IPS-18a (cell line): ENCODE results near the gene NAA60.

ENCODE experiments used
- H3K27ac ChIP-seq: one replicate; pipeline ENCODE4 v1.5.1; 2013; ENCODE audit warnings: low read length
- H3K27me3 ChIP-seq: one replicate; pipeline ENCODE4 v1.6.1; 2013; ENCODE audit warnings: mild to moderate bottlenecking, low read length; ENCODE audit not compliant: control insufficient read depth, insufficient read depth
- H3K36me3 ChIP-seq: one replicate; pipeline ENCODE4 v1.6.1; 2013; ENCODE audit warnings: low read depth, low read length; ENCODE audit not compliant: control insufficient read depth
- H3K4me1 ChIP-seq: one replicate; pipeline ENCODE4 v1.6.1; 2013; ENCODE audit warnings: low read depth, low read length; ENCODE audit not compliant: control insufficient read depth
- H3K4me3 ChIP-seq: one replicate; pipeline ENCODE4 v1.5.1; 2013; ENCODE audit warnings: low read length
- H3K9ac ChIP-seq: one replicate; pipeline ENCODE4 v1.6.1; 2013; ENCODE audit warnings: mild to moderate bottlenecking, low read length, moderate library complexity
- H3K9me3 ChIP-seq: one replicate; pipeline ENCODE4 v1.6.1; 2013; ENCODE audit warnings: low read depth, low read length; ENCODE audit not compliant: control insufficient read depth

The NAA60 gene

GRCh38 chr16:3443108-3444031 is at the start of gene NAA60, which contains the start of gene ZNF597:
Gene NAA60 (plus strand): TSS chr16:3443680. CDS start chr16:3476228, 32,548 bp downstream.
Gene ZNF597 (minus strand): TSS chr16:3443504. CDS start chr16:3443153, 351 bp downstream.
- Histone ChIP-seq H3K36me3 (no peaks in the 10 kb centered on the region), H3K27ac (peak within 1 kb of the TSS; percentile 64), H3K27me3 (no peaks in the 10 kb centered on the region), H3K4me3 (peak within 1 kb of the TSS; percentile 95), H3K9ac (peak within 1 kb of the TSS; percentile 82), H3K4me1 (peaks cover 3% of the 10 kb centered on the region), H3K9me3 (peaks cover 8% of the 10 kb centered on the region)

DNA sequence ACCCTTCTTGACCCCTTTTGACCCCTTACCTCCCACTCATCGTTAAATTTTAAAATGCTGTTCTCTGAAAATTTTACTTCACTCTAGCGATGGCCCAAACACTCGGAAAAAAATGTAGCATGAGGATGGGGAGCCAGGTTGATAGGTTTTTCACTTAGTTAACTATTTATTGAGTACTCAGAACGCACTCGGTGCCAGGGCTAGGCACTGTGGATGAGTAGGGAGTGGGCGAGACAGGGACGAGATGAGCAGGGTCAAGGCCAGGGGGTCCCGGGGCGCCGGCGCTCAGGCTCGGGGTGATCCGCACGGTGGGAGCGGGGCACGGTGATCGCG is 43.1 kb upstream of the NAA60 start:
- peak overlapping the region; percentile 96 for H3K4me3 ChIP-seq
- H3K4me1 ChIP-seq = no peaks in the 10 kb centered on the region
- H3K27ac ChIP-seq = peak overlapping the region; percentile 33
- peaks cover 5% of the 10 kb centered on the region for H3K9me3 ChIP-seq
- peaks cover 12% of the 10 kb centered on the region for H3K36me3 ChIP-seq
- H3K9ac ChIP-seq = peak overlapping the region; percentile 86
- no peaks in the 10 kb centered on the region for H3K27me3 ChIP-seq

DNA sequence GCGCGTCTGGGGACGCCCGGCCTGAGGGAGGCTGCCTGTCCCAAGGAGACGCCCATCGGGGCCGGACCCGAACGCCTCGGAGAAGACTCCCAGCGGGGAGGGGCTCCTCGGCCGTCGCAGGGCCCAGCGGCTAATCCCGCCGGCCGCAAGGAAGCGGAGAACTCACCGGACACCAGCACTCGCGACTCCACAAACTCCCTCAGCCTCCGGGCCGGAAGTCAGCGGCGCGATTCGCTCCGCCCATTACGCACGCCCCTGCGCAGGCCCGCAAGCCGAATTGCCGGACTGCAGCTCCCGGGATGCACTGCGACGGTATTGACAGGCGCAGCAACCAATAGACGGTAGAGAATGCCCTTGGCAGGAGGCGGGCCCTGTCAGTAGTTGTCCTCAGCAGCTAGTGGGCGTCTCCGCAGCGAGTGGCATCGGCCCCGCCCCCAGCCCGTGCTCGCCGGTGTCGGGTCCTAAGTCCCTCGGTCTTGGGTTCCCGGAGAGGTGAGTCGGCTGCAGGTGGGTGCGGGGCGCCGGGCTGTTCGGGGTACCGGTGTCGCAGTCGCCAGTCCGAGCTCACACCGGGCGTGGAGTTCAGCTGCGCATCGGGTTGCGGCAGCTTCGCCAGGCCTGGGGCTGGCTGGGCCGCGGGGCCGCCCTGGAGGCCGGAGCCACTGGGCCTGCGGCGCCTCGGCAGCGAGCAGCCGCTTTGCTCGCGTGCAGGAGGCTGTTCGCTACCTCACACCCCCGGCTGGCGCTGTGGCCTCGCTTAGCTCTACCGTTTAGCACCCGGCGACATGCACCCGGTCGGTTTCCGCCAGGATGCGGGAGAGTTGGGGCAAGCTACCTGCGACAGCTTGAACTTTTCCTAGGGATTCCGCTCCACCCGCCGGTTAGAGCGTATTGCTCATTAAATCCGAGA is 42.4 kb upstream of the NAA60 start, which contains the start of the genes ZNF174 and ZSCAN32:
TSS of gene ZNF174 (plus strand) at position 437 of the 910 bp plus-strand sequence. CDS start 790 bp downstream, outside the sequence.
TSS of gene ZSCAN32 (minus strand) at position 226 of the 910 bp plus-strand sequence. CDS start 3,447 bp downstream, outside the sequence.
- Histone ChIP-seq H3K27ac (peak within 1 kb of the TSS; percentile 33), H3K4me1 (no peaks in the 10 kb centered on the region), H3K36me3 (peaks cover 10% of the 10 kb centered on the region), H3K9ac (peak within 1 kb of the TSS; percentile 86), H3K9me3 (peaks cover 5% of the 10 kb centered on the region), H3K4me3 (peak within 1 kb of the TSS; percentile 96), H3K27me3 (no peaks in the 10 kb centered on the region)

GRCh38 chr16:3401719-3402397 is 41.6 kb upstream of the NAA60 start:
- Histone ChIP-seq H3K27ac (no peak overlapping the region), H3K9ac (peak overlapping the region; percentile 66), H3K36me3 (peaks cover 13% of the 10 kb centered on the region), H3K9me3 (peaks cover 6% of the 10 kb centered on the region), H3K4me3 (peak overlapping the region; percentile 96), H3K4me1 (no peaks in the 10 kb centered on the region), H3K27me3 (no peaks in the 10 kb centered on the region)

GRCh38 chr16:3408561-3409197 is 34.8 kb upstream of the NAA60 start:
- Histone ChIP-seq H3K4me3 (no peak overlapping the region), H3K9ac (no peak overlapping the region), H3K27me3 (no peaks in the 10 kb centered on the region), H3K4me1 (no peaks in the 10 kb centered on the region), H3K9me3 (peaks cover 49% of the 10 kb centered on the region), H3K27ac (no peak overlapping the region), H3K36me3 (peaks cover 22% of the 10 kb centered on the region)

- Histone ChIP-seq H3K4me3 (no peak overlapping the region), H3K9me3 (peaks cover 41% of the 10 kb centered on the region)
These were observed 29.6 kb upstream of the NAA60 start for GRCh38 chr16:3413730-3414379.

GRCh38 chr16:3431779-3432219 is 11.7 kb upstream of the NAA60 start:
- Histone ChIP-seq H3K9ac (no peak overlapping the region), H3K4me1 (no peaks in the 10 kb centered on the region), H3K4me3 (no peak overlapping the region), H3K27ac (no peak overlapping the region), H3K27me3 (no peaks in the 10 kb centered on the region), H3K36me3 (no peaks in the 10 kb centered on the region), H3K9me3 (no peaks in the 10 kb centered on the region)

More at GRCh38 chr16:3413730-3414379, 29.6 kb upstream of the NAA60 start:
- peaks cover 1% of the 10 kb centered on the region for H3K36me3 ChIP-seq
- H3K9ac ChIP-seq = no peak overlapping the region
- H3K4me1 ChIP-seq = no peaks in the 10 kb centered on the region
- H3K27me3 ChIP-seq = no peaks in the 10 kb centered on the region
- no peak overlapping the region for H3K27ac ChIP-seq

DNA sequence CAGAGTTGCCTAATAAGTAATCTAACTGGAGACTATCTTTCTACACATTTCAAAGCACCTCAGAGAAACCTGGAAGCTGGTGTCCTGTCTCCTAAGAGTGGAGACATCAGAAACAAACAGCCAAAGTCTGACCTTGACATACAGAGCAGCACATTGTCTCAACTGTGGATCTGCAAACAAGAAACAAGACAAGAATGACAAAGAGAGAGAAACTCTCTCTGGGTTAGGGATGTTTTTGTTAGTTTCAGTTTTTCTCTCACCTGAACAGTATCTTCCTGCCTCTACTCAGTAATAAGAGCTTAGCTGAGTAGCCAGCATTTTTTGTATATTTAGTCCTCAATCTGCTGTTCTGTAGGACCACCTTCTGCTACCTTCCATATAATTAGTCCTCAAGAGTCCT is 9.1 kb upstream of the NAA60 start:
- H3K4me1 ChIP-seq = no peaks in the 10 kb centered on the region
- no peak overlapping the region for H3K4me3 ChIP-seq
- peaks cover 4% of the 10 kb centered on the region for H3K36me3 ChIP-seq
- H3K9me3 ChIP-seq = peaks cover 5% of the 10 kb centered on the region
- no peaks in the 10 kb centered on the region for H3K27me3 ChIP-seq
- no peak overlapping the region for H3K27ac ChIP-seq
- H3K9ac ChIP-seq = no peak overlapping the region

GRCh38 chr16:3439637-3440036 is 3.8 kb upstream of the NAA60 start:
- H3K36me3 ChIP-seq = peaks cover 4% of the 10 kb centered on the region
- H3K9me3 ChIP-seq = peaks cover 8% of the 10 kb centered on the region
- no peak overlapping the region for H3K27ac ChIP-seq
- no peak overlapping the region for H3K9ac ChIP-seq
- no peaks in the 10 kb centered on the region for H3K27me3 ChIP-seq
- peaks cover 3% of the 10 kb centered on the region for H3K4me1 ChIP-seq
- H3K4me3 ChIP-seq = no peak overlapping the region

DNA sequence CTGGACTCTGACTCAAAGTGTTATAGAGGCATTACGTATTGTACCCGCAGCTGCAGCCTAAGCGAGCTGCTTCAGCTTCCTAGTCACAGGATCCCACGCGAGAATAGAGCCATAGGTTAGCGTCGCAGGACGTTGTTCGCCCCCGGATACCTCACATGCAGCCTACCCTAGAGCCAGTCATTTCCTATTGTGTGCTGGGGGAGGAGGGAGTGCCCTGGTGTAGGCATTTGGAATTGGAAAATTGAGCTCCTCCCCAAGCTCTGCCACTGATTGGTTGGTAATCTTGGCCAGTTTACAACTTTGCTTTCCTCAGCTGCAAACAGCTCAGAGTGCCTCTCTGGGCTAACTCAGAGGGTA is 530 bp downstream of the NAA60 start:
- no peaks in the 10 kb centered on the region for H3K27me3 ChIP-seq
- H3K9me3 ChIP-seq = peaks cover 6% of the 10 kb centered on the region
- peak overlapping the region; percentile 64 for H3K27ac ChIP-seq
- H3K4me1 ChIP-seq = peaks cover 3% of the 10 kb centered on the region
- peak overlapping the region; percentile 82 for H3K9ac ChIP-seq
- H3K4me3 ChIP-seq = peak overlapping the region; percentile 95
- H3K36me3 ChIP-seq = peaks cover 4% of the 10 kb centered on the region
